Sigmoid colon (tissue), 7 donors: ENCODE data around the gene TP53BP1. TPM values are rescaled to one million over a fixed set of nuclear protein-coding genes. Genes with fewer than 3 reads are reported as not detected.

Source experiments
- DNase-seq: peaks from one replicate; pipeline ENCODE4 v3.0.0-alpha.2; 2019
- H3K27ac ChIP-seq, 4 donors: fragments of 200-600 bp; sonication (generic); one replicate each; pipeline ENCODE4 v1.5.1; 2016 to 2019; ENCODE audit warnings: mild to moderate bottlenecking in 1 of 4
- H3K27me3 ChIP-seq, 3 donors: fragments of 200-600 bp; sonication (generic); one replicate each; pipeline ENCODE4 v1.5.1; 2019; ENCODE audit warnings: mild to moderate bottlenecking in 1 of 3
- H3K36me3 ChIP-seq, 4 donors: fragments of 200-600 bp; sonication (generic); one replicate each; pipeline ENCODE4 v1.5.1; 2016 to 2019
- H3K4me1 ChIP-seq, 4 donors: fragments of 200-600 bp; sonication (generic); one replicate each; pipeline ENCODE4 v1.5.1; 2017 to 2019
- H3K4me3 ChIP-seq, 4 donors: fragments of 200-600 bp; sonication (generic); one replicate each; pipeline ENCODE4 v1.5.1; 2017 to 2019; ENCODE audit warnings: mild to moderate bottlenecking in 2 of 4, moderate library complexity in 1 of 4
- H3K9me3 ChIP-seq, 4 donors: fragments of 200-600 bp in 3 of 4; sonication (generic) in 3 of 4; one replicate each; pipeline versions ENCODE4 v1.5.1 to v1.6.1; 2013 to 2019
- CTCF ChIP-seq, 4 experiments: fragments of 450-650 bp in 3 of 4; fragments of 200-600 bp in 1 of 4; IDR thresholded peaks; one replicate each; pipeline ENCODE4 v1.5.1; 2016 to 2019; ENCODE audit warnings: antibody characterized with exemption in 4 of 4, mild to moderate bottlenecking in 3 of 4, moderate library complexity in 2 of 4
- EP300 ChIP-seq, 4 donors: sonication (generic); formaldehyde crosslinking; IDR thresholded peaks; one replicate each; pipeline ENCODE4 v1.6.1; 2017; ENCODE audit warnings: antibody characterized with exemption in 4 of 4
- POLR2A ChIP-seq, 2 donors: fragments of 450-650 bp; IDR thresholded peaks; one replicate each; pipeline ENCODE4 v1.6.1; 2016; ENCODE audit warnings: antibody characterized with exemption in 2 of 2, mild to moderate bottlenecking in 2 of 2, moderate library complexity in 2 of 2
- POLR2AphosphoS5 ChIP-seq, 4 donors: sonication (generic); formaldehyde crosslinking; IDR thresholded peaks; one replicate each; pipeline ENCODE4 v1.6.1; 2017; ENCODE audit warnings: antibody characterized with exemption in 4 of 4
- WGBS, 2 donors: extraction: QIAGEN DNeasy Blood & Tissue Kit; methylation state at CpG; one replicate each; pipeline ENCODE4 v1.1.7; 2013; 5-methylcytosine and 5-hydroxymethylcytosine counted together
- intact Hi-C: fragments of 100-400 bp; cut with DNase I; formaldehyde crosslinking; loops from one replicate; pipeline ENCODE4 v1.15.1; 2023
- polyA plus RNA-seq, 3 donors: library from polyadenylated mRNA; stranded (reverse); fragments of 200-250 nt; gene quantifications; one replicate each; pipeline ENCODE4 v1.2.3, GENCODE V29; 2013
- total RNA-seq, 4 donors: library from RNA; depleted of rRNA; stranded (reverse); fragments of >200 nt; gene quantifications; one replicate each; pipeline ENCODE4 v1.1.0, GENCODE V29; 2016
- donor health status: healthy with polysubstance abuse.
- donor health status: Bipolar disorder and iron deficiency.
- donor health status: healthy.

The TP53BP1 gene
- total and polyA plus RNA-seq, 7 donors = 1.8 to 63.4 (median 38.3) TPM

GRCh38 chr15:43483297-43484128, 9.4 kb downstream of the TP53BP1 start:
- H3K9me3 ChIP-seq = no peaks in the 10 kb centered on the region
- 82 to 85% methylated on average over 4 of the region's 4 CpGs for WGBS, 2 donors
- peaks cover 0 to 7% (median 0%) of the 10 kb centered on the region in 4 donors for H3K4me1 ChIP-seq
- H3K27me3 ChIP-seq = no peaks in the 10 kb centered on the region
- TF ChIP-seq CTCF (IDR thresholded peaks at IDR 0.05) (peak in 1 of 4 experiments; percentile 29), POLR2AphosphoS5 (IDR thresholded peaks at IDR 0.05) (no peak), POLR2A (IDR thresholded peaks at IDR 0.05) (no peak), EP300 (IDR thresholded peaks at IDR 0.05) (no peak)
- no peak for DNase-seq
- no peak overlapping the region for H3K4me3 ChIP-seq
- H3K27ac ChIP-seq = peak overlapping the region in 1 of 4 donors; percentile 12
- intact Hi-C loops = no loop called here
- peaks cover 6 to 77% (median 15%) of the 10 kb centered on the region in 4 donors for H3K36me3 ChIP-seq

- H3K27ac ChIP-seq = no peak overlapping the region
- no peak for DNase-seq
- intact Hi-C loops = no loop called here
- no peaks in the 10 kb centered on the region for H3K4me1 ChIP-seq
- H3K4me3 ChIP-seq = no peak overlapping the region
- no peak for TF ChIP-seq POLR2A (IDR thresholded peaks at IDR 0.05)
- H3K27me3 ChIP-seq = no peaks in the 10 kb centered on the region
- 98 to 99% methylated on average over 25 of the region's 25 CpGs for WGBS, 2 donors
- peaks cover 26 to 100% (median 48%) of the 10 kb centered on the region in 4 donors for H3K36me3 ChIP-seq
- no peaks in the 10 kb centered on the region for H3K9me3 ChIP-seq
These were observed 19.1 kb downstream of the TP53BP1 start for GRCh38 chr15:43473885-43474284.

GRCh38 chr15:43471975-43472374, 21.0 kb downstream of the TP53BP1 start:
- Histone ChIP-seq H3K4me1 (no peaks in the 10 kb centered on the region), H3K27ac (no peak overlapping the region), H3K36me3 (peaks cover 25 to 100% (median 38%) of the 10 kb centered on the region in 4 donors), H3K9me3 (no peaks in the 10 kb centered on the region), H3K27me3 (no peaks in the 10 kb centered on the region), H3K4me3 (no peak overlapping the region)
- intact Hi-C loops = no loop called here
- TF ChIP-seq CTCF (IDR thresholded peaks at IDR 0.05) (no peak), POLR2AphosphoS5 (IDR thresholded peaks at IDR 0.05) (no peak)
- DNase-seq = no peak

- DNase-seq = no peak
- intact Hi-C loops = loop anchor here (10.0 kb wide), 1 partner anchor 65 kb away; no protein-coding TSS in a partner anchor
- WGBS, 2 donors = 88 to 91% methylated on average over 3 of the region's 3 CpGs
- Histone ChIP-seq H3K27me3 (no peaks in the 10 kb centered on the region), H3K9me3 (no peaks in the 10 kb centered on the region), H3K27ac (no peak overlapping the region), H3K36me3 (peaks cover 11 to 97% (median 21%) of the 10 kb centered on the region in 4 donors), H3K4me3 (no peak overlapping the region), H3K4me1 (no peaks in the 10 kb centered on the region)
- TF ChIP-seq POLR2A (IDR thresholded peaks at IDR 0.05) (no peak), EP300 (IDR thresholded peaks at IDR 0.05) (no peak), CTCF (IDR thresholded peaks at IDR 0.05) (no peak), POLR2AphosphoS5 (IDR thresholded peaks at IDR 0.05) (no peak)
These were observed 23.1 kb downstream of the TP53BP1 start for GRCh38 chr15:43469867-43470266.

- no peak overlapping the region for H3K4me3 ChIP-seq
- DNase-seq = no peak
- H3K36me3 ChIP-seq = peaks cover 0 to 92% (median 4%) of the 10 kb centered on the region in 4 donors
- H3K9me3 ChIP-seq = no peaks in the 10 kb centered on the region
- H3K4me1 ChIP-seq = no peaks in the 10 kb centered on the region
- H3K27me3 ChIP-seq = no peaks in the 10 kb centered on the region
- no peak for TF ChIP-seq EP300 (IDR thresholded peaks at IDR 0.05)
- TF ChIP-seq CTCF (IDR thresholded peaks at IDR 0.05) = no peak
- TF ChIP-seq POLR2A (IDR thresholded peaks at IDR 0.05) = no peak
- no peak for TF ChIP-seq POLR2AphosphoS5 (IDR thresholded peaks at IDR 0.05)
- H3K27ac ChIP-seq = no peak overlapping the region
- intact Hi-C loops = loop anchor here (10.0 kb wide), 1 partner anchor 60 kb away; no protein-coding TSS in a partner anchor
- WGBS, 2 donors = 75 to 92% methylated on average over 2 of the region's 2 CpGs
These were observed 27.9 kb downstream of the TP53BP1 start for GRCh38 chr15:43465100-43465499.
